ENCODE results near the gene MTG1.

DNA sequence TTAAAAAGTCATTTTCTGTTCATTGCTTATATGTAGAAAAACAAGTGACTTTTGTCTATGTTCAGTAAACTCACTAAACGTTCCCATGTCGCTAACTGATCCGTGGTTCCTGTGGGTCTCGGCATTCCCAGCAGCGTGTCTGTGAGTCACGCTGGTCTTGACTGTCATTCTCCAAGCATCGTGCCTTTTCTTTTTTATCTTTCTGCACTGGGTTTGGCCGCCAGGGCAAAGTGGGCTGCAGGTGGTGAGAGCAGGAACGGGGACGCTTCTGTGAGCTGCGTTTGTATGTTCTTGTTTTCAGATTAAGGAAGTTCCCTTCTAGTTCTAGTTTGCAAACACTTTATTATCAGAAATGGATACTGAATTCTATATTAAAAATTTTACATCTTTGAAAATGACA is 53.0 kb downstream of the MTG1 start:
- TF ChIP-seq POLR2A (IDR thresholded peaks at IDR 0.05; ENCODE audit: low read length) (no peak), GATA1 (IDR thresholded peaks at IDR 0.05; ENCODE audit: low read depth, low read length) (no peak)

Measured in erythroblast (primary cell).